GM13976 (cell line): Measurements from ENCODE around the gene GGTLC1.

Experiments used
- DNase-seq: peaks from one replicate; pipeline ENCODE4 v3.0.0; 2012; ENCODE audit warnings: low spot score
- in situ Hi-C: fragments of 300-500 bp; cut with MboI; formaldehyde crosslinking; loops from one replicate; pipeline ENCODE4 v1.12.0; 2022; ENCODE audit warnings: low sequenced_read_pairs, mixed read lengths, inconsistent platforms; ENCODE audit not compliant: unreplicated experiment
- TF ChIP-seq, protein P1 (sequence below): IDR thresholded peaks from 2 replicates; pipeline ENCODE4 v1.5.1; 2012; ENCODE audit warnings: borderline replicate concordance, mild to moderate bottlenecking; ENCODE audit not compliant: insufficient read depth; ENCODE audit errors: extremely low read depth, missing control alignments, control extremely low read depth

GGTLC1 gene

DNA sequence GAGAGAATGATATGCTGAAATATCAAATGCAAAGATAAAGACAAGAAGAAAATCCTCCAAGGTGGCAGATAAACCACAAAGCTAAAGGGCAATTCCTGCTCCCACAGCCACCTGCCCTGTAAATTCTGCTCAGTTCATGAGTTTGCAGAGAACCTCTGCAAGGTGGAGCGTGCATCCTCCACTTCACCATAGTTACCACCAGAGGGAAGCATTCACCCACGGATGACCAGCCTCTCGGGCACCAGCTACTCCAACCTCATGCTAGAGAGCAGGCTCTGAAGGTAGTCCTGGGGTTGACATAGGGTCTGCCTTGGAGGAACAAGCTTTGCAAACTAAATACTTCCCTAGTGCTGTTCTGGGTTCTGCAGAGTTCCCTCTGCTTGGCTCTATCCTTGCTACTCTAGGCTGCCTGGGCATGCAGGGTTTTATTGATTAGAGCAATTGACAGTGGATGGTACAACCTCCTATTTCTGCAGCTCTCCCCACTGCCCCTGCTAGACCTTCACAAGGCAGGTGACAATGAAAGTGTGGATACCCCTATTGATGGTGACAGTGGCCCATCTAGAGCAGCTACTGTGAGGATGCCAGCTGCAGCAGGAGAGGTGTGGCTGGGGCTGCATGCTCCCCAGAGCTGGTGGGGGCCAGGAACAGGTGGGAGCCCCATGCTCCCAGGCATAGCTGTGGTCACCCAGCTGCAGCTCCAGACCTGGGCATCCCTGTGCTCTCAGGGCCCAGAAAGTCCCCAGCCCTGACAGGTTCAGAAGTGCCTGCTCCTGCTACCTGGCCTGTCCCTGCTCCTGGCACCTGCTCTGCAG is 51.1 kb downstream of the GGTLC1 start:
- TF ChIP-seq, protein P1, sequence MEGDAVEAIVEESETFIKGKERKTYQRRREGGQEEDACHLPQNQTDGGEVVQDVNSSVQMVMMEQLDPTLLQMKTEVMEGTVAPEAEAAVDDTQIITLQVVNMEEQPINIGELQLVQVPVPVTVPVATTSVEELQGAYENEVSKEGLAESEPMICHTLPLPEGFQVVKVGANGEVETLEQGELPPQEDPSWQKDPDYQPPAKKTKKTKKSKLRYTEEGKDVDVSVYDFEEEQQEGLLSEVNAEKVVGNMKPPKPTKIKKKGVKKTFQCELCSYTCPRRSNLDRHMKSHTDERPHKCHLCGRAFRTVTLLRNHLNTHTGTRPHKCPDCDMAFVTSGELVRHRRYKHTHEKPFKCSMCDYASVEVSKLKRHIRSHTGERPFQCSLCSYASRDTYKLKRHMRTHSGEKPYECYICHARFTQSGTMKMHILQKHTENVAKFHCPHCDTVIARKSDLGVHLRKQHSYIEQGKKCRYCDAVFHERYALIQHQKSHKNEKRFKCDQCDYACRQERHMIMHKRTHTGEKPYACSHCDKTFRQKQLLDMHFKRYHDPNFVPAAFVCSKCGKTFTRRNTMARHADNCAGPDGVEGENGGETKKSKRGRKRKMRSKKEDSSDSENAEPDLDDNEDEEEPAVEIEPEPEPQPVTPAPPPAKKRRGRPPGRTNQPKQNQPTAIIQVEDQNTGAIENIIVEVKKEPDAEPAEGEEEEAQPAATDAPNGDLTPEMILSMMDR = peak; percentile 58
- in situ Hi-C loops = no loop called here
- peak; percentile 56 for DNase-seq
